ENCODE data around the gene VAV1.
A peak's percentile ranks its signal among the peaks of the same experiment; 100 is the strongest.

DNA sequence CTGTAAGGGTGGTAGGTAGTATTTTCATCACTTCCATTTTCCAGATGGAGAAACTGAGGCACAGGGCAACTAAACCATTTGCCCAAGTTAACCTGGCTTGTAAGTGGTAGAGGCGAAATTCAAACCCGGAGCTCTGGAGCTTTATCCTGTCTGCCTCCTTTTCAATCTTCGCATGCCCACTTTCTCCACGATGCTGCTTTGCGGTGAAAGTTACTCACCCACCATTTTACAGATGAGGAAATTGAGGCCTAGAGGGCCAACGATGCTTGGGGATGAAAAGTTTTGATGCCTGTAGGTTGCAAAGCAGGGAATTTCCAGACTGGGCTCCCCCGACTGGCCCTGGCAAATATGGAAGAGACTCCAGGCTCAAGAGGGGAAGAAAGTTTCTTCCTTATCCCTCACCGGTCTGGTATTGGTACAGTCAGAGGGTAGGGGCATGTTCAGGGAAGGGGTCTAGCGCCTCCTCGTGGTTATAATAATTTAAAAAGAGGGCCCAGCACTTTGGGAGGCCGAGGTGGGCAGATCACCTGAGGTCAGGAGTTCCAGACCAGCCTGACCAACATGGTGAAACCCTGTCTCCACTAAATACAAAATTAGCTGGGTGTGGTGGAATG, 3.4 kb upstream of the VAV1 start:
- TF ChIP-seq, protein P1, sequence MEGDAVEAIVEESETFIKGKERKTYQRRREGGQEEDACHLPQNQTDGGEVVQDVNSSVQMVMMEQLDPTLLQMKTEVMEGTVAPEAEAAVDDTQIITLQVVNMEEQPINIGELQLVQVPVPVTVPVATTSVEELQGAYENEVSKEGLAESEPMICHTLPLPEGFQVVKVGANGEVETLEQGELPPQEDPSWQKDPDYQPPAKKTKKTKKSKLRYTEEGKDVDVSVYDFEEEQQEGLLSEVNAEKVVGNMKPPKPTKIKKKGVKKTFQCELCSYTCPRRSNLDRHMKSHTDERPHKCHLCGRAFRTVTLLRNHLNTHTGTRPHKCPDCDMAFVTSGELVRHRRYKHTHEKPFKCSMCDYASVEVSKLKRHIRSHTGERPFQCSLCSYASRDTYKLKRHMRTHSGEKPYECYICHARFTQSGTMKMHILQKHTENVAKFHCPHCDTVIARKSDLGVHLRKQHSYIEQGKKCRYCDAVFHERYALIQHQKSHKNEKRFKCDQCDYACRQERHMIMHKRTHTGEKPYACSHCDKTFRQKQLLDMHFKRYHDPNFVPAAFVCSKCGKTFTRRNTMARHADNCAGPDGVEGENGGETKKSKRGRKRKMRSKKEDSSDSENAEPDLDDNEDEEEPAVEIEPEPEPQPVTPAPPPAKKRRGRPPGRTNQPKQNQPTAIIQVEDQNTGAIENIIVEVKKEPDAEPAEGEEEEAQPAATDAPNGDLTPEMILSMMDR (IDR thresholded peaks at IDR 0.05; ENCODE audit: low read length), result peak; percentile 40
- no peak for TF ChIP-seq EZH2phosphoT487 (IDR thresholded peaks at IDR 0.05; ENCODE audit: low read length)

Data from MM.1S (cell line).